GM19452 (cell line): ENCODE data around the gene ST6GALNAC6.

Experiments
- ATAC-seq: cut with Tn5 transposase; IDR thresholded peaks from one replicate; pipeline ENCODE4 v1.9.1; 2021; ENCODE audit not compliant: unreplicated experiment

ST6GALNAC6 gene

GRCh38 chr9:127899128-127899943 lies at the start of gene ST6GALNAC6:
TSS of gene ST6GALNAC6 (minus strand) at chr9:127899603. CDS start at chr9:127897981, 1,622 bp downstream.
- ATAC-seq: peak; percentile 62

GRCh38 chr9:127947841-127948710 lies 48.7 kb upstream of the ST6GALNAC6 start:
- no peak for ATAC-seq

DNA sequence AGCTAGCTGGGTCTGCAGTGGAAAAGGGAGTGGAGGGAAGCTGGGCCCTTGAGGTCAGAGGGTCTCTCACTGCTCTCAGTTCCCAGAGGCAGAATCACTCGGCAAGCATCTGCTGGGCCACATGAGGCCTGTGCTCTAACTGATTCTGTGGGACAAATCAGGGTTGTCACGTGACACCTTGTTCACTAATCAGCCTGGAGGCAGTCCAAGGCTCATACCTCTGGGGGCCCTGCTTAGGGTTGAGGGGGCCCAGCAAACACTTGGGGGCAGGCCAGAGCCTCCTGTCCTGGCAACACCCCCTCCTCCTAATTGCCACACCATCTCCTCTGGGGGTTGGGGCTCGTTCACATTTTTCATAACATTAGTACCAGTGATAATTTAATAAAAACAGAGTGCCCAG lies 47.3 kb upstream of the ST6GALNAC6 start:
- no peak for ATAC-seq

GRCh38 chr9:127945942-127946341 lies 46.5 kb upstream of the ST6GALNAC6 start:
- ATAC-seq: no peak

DNA sequence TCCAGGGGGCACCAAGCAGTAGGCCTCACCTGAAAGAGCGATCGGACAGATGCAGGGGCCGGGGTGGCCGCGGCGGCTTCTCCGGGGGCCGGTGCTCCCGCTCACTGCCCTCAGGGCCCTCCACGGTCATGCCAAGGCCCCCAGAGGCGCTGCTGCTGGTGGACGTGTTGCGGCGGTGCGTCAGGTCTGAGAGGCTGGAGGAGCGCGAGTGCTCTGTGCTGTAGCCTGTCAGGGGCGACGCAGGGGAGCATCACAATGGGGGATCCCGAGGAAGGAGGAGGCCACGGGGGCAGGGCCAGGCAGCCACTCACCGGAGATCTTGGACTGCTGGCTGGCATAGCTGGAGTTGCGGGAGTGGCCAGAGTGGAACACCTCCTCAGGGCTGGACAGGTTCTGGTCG lies 45.9 kb upstream of the ST6GALNAC6 start:
- ATAC-seq: no peak

- ATAC-seq: no peak
Measured at GRCh38 chr9:127944586-127945218, 45.3 kb upstream of the ST6GALNAC6 start.

- no peak for ATAC-seq
Measured at GRCh38 chr9:127943731-127944144, 44.3 kb upstream of the ST6GALNAC6 start.

DNA sequence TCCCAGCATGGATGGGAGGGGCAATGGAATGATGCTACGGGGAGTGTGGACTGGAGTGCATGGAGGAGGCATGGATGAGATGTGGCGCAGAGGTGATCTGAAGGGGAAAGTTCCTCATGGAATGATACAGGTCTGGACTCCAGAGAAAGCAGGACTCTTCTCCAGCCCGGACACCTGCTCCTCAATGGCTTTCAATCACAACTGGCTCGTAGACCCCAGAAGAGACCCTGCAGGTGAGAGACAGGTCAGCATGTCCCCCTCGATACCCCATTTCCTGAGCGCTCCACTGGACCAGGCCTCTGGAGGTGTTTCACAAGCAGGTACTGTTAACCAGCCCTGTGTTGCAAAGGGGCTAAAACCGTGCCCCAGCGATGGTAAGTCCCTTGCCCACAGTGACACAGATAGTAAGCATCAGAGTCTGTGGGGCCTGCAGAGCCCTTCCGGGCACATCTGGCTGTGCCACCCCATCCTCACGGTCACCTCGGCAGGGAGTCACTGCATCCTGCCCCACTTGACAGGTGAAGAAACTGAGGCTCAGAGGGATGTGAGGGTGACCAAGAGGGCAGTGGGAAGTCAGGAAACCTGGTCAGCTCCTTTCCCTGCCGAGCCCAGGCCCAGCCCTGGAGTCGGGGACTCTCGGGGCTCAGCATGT lies 43.7 kb upstream of the ST6GALNAC6 start:
- no peak for ATAC-seq

DNA sequence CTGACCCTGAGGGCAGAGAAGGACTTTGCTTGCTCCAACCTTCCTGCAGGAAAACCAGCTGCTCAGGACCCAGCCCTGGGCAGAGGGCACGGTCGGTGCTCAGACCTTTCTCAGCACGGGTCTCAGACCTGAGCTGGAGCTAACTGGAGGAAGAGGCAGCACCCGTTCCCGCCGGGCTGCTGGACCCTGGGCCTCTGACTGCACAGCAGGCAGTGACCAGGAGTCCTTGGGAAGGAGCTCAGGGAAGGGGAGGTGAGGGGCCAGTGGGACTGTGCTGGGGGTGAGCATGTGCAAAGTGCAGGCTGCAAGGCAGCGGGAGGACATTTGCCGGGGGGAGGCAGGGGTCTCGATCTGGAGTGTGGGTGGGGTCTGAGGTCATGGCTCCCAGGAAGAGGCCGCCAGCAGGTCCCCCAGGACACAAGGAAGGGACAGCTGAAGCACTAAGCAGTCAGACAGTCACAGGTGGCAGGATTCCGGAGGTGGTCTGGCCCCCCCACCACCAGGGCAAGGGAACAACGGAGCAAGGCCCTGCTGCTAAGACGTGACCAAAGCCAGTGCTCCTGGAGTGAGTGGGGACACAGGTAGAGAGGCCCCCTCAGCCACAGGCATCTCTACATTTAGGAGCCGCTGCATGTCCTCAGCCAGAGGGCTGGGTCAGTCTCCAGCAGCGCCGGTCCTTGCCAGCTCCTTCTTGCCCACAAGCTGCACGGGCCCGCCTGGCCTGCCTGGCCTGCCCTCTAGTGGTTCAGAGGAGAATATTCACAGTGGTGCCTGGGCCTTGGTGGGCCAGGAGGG lies 43.0 kb upstream of the ST6GALNAC6 start:
- ATAC-seq: no peak

GRCh38 chr9:127941961-127942215 lies 42.5 kb upstream of the ST6GALNAC6 start:
- no peak for ATAC-seq

GRCh38 chr9:127941062-127941960 lies 41.9 kb upstream of the ST6GALNAC6 start:
- ATAC-seq: no peak

- no peak for ATAC-seq
Measured at GRCh38 chr9:127940593-127940992, 41.2 kb upstream of the ST6GALNAC6 start.

DNA sequence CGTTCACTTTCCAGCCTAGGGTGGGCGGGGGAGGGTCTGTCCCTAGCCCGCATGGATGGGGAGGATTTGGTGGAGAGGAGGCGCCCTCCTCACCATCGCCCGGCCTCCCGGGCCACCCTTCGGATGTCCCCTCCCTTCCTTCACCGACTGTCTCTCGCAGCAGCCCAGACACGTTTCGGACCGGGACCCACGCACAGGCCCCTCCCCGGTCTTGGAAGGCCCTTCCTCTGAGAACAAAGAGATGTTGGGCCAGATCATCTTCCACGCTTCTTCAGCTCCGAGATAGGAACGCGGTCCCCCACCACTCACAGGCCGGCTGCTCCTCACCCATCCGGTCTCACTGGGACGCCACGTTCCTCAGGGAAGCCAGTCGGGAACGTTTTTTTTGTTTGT lies 38.9 kb upstream of the ST6GALNAC6 start:
- ATAC-seq: no peak

DNA sequence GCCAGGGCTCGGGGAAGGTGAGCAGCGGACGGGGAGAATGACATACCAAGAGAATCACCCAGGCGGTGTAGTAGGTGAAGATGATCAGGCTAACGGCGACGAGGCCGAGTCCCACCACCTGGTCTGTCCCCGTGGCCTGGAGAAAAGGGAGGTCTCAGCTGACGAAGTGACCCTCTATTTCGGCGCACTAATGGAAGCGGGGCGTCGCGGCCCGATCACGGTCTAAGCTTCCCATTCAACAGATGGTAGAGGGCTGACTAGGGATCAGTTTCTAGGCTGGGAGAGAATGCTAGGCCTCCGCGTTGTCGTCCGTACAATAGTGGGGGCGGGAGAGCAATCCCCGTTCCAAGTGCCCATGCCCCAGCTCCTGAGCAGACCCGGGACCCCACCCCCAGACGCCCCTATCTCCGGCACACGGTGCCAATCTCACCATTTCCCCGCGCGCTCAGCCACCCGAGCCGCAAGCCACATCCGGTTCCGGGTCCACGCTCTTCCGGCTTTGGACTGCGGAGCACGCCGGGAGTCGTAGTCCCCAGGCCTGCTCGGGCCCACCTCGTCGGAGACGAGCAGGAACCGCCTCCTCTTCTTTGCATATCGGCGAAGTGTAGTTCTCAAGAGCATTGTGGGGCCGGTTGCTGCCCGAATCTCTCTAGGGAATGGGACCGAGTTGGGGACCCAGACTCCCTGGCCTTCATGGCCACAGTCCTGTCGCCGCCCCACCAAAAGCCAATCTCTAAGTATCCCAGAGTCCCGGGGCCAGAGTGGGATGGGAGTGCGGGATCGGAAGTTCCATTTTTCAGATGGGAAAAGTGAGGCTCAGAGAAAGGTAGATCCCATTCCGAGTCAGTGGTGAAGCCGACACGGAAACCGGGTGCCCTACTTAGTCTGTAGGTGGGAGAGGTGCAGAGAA lies 38.2 kb upstream of the ST6GALNAC6 start, which contains the start of gene DPM2:
TSS of gene DPM2 (minus strand) at position 467 of the 910 bp plus-strand sequence. CDS start at position 433, 34 bp downstream.
- ATAC-seq: peak; percentile 92

DNA sequence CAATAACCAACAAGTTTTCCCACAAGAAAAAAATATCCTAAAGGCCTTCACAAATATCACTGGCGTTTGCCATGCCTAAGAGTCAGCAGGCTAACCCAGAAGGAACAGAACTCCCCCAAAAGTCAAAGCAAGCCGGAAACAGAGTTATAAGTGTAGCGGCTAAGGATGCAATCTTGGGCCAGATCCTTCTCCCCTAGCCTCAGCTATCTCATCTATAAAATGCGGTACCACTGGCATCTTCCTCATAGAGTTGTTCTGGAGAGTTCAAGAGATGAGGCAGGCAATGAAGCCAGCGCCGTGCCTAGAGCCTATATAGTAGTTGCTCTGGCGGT lies 37.6 kb upstream of the ST6GALNAC6 start:
- ATAC-seq: no peak

- ATAC-seq: no peak
Measured at GRCh38 chr9:127936347-127936852, 37.0 kb upstream of the ST6GALNAC6 start.

- no peak for ATAC-seq
Measured at GRCh38 chr9:127935765-127936221, 36.4 kb upstream of the ST6GALNAC6 start.

GRCh38 chr9:127934986-127935385 lies 35.6 kb upstream of the ST6GALNAC6 start:
- ATAC-seq: no peak
